Activated CD4-positive, CD25-positive, alpha-beta regulatory T cell treated with anti-CD3 and anti-CD28 coated beads, Interleukin-2, amount 50 U/mL, for 72 hours (primary cell): ENCODE results near the gene DNAJC22.
"Not testable (repeated sequence)": the region's sequence is repeated elsewhere in the genome, so short reads cannot be mapped to it uniquely, and the experiment has no call there.

Experiments used
- DNase-seq: peaks from one replicate; pipeline ENCODE4 v3.0.0; 2021

DNAJC22 gene

DNA sequence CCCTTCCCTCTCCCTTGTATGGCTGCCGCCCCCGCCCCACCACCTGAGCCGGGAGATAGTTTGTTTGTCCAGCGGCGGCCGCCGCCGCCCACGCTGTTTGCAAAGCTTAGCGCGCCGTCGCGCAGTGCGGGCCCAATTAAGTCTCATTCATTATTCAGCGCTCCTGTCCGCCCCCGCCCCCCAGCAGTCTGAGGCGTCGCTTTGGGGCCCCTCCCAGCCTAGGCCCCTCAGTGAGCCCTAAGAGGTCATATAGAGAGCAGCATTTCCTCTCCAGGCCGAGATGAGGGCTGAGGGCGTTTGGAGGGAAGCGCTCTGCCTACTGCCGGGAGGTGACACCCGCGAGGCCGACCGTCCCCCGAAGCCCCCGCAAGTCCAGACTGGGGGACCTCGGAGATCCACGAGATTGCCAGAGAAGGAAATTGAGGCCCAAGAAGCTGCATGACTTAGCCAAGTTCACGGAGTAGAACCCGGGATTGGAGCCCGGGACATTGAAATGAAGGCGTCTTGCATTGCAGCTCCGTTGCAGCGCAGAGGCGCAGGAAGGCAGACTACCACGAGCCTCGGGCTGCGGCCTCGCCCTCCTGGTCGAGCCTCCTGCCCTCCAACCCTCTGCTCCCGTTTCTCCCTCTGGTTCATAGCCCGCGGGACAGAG is at the start of gene DNAJC22:
Gene DNAJC22, plus strand, starts transcription at position 230 of the 652 bp plus-strand sequence. CDS start 1,985 bp downstream, outside the sequence.
- DNase-seq = no peak

DNA sequence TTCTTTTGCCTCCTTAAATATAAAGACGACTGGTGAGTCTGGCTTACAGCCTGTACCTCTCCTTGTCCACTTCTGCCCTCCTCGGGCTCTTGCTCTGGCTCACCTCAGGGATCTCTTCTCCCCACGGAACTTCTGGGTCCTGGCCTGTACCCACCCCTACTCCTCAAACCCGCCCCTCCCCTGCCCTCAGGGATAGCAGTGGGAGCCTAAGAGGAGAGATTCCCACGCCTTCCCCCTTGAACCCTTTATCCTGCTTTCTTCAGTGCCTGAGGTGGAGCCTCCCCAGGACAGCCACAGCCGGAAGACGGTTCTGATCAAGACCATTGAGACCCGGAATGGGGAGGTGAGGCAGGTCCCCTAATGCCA is 49.0 kb upstream of the DNAJC22 start:
- DNase-seq = no peak

DNA sequence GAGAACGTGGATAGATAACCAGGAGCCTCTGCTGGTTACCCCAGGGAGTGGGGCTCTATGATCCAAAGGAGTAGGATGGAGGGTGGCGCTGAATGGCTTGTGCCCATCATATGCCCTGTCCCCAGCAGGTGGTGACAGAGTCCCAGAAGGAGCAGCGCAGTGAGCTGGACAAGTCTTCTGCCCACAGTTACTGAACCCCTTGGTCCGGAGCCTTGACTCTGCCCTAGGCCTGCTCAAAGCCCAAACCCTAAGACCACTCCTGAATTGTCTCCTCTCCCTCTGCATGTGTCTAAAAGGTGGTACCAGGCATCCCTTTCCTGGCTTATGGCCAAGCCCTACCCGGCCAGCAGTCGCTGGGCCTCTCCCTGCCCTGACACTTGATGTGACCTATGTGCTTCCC is 48.5 kb upstream of the DNAJC22 start:
- DNase-seq = no peak

DNA sequence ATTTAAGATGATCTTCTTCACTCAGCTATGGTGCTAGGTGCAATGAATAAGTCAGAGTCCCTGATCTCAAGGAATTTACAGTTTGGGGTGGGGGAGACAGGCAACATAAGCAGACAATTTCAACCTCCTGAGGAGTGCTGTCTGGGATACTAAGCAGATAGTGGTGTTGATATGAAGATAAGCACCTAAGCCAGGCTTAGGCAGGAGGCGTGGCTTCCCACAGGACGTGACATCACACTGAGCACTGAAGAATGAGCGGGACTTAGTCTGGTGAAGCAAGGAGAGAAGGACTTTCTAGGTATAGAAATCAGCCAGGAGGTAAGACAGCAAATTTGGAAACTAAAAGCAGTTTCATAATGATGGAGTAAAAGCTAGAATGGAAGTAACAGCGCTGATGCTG is 44.9 kb upstream of the DNAJC22 start:
- DNase-seq = no peak

DNA sequence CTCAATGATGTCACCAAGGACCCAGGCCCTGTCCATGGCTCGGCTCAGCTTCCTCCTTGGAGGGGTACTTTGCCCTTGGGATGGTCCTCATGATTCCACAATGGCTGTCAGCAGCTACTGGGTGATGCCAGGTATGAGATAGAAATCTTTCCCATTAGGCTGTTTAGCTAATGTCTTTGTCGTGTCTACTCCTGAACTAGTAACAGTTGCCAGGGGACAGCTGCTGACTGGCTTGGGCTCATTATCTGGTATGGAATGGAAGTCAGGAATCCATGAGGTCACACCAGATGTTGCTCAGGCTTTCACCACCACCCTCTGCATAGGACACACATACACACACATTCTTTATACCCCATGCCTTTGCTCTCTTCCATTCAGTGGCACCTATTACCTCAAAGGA is 42.5 kb upstream of the DNAJC22 start:
- DNase-seq = no peak

DNA sequence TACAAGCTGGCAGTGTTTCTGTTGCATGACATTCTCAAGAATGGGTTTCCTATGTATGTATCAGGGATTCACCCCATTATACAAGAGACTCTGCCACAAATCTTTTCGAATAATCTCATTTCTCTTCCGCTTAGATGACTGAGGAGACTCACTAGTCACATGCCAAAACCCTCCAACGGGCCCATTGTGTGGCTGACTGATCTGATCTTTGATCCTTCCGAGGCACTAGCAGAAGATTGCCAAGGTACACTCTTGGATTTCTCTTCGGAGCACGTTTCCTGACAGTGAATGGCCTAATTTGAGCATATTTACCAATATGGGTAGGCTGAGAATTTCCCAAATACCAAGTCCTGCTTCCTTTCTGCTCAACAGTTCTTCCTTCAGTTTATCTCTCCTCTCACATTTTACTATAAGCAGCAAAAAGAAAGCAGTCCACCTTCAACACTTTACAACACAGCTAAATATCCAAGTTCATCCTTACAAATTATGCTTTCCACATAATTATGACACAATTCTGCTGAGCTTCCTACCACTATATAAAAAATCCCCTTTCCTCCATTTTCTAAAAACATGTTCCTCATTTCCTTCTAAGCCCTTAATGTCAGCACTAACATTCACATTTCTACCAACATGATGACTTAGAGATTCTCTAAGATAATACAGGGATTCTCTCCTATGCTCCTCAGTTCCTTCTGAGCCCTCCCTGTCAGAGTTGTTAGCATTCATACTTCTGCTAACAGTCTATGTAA is 40.8 kb upstream of the DNAJC22 start:
- no peak for DNase-seq

DNA sequence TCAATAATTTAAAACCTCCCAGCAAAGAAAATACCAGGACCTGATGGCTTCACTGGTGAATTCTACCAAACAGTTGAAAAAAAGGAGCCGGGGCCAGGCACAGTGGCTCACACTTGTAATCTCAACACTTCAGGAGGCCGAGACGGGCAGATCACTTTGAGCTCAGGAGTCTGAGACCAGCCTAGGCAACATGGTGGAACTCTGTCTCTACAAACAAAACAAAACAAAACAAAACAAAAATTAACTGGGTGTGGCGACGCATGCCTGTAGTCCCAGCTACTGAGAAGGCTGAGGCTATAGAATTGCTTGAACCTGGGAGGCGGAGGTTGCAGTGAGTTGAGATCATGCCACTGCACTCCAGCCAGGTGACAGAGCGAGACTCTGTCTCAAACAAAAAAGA is 37.3 kb upstream of the DNAJC22 start:
- DNase-seq = no peak

DNA sequence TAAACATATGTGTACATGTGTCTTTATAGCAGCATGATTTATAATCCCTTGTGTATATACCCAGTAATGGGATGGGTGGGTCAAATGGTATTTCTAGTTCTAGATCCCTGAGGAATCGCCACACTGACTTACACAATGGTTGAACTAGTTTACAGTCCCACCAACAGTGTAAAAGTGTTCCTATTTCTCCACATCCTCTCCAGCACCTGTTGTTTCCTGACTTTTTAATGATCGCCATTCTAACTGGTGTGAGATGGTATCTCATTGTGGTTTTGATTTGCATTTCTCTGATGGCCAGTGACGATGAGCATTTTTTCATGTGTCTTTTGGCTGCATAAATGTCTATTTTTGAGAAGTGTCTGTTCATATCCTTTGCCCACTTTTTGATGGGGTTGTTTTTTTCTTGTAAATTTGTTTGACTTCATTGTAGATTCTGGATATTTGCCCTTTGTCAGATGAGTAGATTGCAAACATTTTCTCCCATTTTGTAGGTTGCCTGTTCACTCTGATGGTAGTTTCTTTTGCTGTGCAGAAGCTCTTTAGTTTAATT is 36.2 kb upstream of the DNAJC22 start:
- not testable (repeated sequence) for DNase-seq

DNA sequence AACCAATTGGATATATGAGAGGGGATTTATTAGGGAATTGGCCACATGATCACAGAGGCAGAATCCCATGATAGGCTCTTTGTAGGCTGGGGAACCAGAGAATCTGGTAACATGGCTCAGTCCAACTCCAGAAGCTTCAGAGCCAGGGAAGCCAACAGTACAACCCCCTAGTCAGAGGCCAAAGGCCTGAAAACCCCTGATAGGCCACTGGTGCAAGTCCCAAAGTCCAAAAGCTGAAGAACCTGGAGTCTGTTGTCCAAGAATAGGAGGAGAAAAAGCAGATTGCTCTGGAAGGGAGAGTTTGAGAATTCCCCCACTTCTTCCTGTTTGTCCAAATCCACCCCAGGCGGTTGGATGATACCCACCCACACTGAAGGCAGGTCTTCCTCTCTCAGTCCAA is 31.9 kb upstream of the DNAJC22 start:
- no peak for DNase-seq

DNA sequence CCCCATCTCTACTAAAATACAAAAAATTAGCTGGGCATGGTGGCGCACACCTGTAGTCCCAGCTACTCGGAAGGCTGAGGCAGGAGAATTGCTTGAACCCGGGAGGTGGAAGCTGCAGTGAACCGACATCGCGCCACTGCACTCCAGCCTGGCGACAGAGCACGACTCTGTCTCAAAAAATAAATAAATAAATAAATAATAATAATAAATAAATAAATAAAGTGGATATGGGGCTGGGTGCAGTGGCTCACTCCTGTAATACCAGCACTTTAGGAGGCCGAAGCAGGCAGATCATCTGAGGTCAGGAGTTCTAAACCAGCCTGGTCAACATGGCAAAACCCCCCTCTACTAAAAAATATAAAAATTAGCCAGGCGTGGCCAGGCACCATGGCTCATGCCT is 29.6 kb upstream of the DNAJC22 start:
- DNase-seq = not testable (repeated sequence)

DNA sequence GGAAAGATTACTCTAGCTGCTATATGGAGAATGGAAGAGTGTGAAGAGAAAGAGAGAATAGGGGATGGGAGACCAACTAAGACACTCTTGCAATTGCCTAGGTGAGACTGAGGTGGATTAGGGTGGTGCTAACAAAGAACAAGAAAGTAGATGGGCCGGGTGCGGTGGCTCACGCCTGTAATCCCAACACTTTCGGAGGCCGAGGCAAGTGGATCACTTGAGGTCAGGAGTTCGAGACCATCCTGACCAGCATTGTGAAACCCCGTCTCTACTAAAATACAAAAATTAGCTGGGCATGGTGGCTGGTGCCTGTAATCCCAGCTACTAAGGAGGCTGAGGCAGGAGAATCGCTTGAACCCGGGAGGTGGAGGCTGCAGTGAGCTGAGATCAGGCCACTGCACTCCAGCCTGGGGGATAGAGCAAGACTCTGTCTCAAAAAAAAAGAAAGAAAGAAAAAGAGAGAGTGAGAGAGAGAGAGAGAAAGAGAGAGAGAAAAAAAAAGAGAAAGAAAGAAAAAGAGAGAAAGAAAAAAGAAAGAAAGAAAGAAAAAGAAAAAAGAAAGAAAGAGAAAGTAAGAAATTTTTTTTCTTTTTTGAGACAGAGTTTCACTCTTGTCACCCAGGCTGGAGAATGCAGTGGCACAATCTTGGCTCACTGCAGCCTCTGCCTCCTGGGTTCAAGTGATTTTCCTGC is 26.1 kb upstream of the DNAJC22 start:
- not testable (repeated sequence) for DNase-seq

DNA sequence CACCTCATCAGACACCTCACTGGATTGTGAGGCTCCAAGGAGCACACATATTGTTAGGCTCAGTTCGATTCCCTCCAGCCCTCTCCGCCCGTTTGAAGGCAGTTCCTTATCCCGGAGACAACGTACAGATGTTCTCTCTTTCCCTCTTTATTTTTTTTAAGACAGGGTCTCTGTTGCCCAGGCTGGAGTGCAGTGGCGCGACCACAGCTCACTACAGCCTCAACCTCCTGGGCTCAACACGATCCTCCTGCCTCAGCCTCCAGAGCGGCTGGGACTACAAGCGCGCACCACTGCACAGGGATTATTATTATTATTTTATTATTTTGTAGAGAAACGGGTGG is 24.4 kb upstream of the DNAJC22 start:
- no peak for DNase-seq

DNA sequence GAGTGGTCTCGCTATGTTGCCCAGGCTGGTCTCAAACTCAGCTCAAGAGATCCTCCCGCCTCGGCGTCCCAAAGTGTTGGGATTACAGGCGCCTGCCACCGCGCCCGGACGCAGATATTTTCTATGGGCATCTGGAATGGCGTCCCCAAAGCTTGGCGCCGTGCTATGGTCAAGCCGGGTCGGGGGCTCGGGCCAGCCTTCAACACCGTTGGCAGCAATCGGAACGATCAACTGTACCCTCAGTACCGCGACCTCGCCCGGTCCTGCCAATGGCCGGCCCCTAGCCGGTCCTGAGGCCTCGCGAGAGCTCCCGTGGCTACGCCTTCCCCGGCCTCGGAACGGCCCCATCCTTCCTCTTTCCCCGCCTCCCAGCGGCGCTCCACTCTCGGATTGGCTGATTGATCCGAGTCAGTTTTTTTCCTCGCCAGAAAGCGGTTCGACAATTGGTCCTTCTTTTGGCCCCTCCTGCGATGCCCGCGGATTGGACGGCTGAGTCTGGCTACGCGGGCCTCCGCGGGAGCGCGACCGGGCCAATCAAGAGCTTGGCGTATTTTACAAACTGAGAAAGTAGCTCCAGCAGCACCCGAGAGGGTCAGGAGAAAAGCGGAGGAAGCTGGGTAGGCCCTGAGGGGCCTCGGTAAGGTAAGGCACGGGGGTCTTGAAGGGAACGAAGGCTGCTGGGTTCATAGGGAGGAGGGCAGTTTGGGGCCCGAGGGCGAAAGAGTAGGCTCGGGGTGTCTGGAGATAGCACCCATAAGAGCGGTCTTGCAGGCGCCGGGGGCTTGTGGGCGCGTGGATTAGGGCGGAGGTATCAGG is 23.8 kb upstream of the DNAJC22 start, which contains the start of gene TROAP:
Gene TROAP, plus strand, starts transcription at position 548 of the 816 bp plus-strand sequence. CDS start 354 bp downstream, outside the sequence.
- peak; percentile 95 for DNase-seq

DNA sequence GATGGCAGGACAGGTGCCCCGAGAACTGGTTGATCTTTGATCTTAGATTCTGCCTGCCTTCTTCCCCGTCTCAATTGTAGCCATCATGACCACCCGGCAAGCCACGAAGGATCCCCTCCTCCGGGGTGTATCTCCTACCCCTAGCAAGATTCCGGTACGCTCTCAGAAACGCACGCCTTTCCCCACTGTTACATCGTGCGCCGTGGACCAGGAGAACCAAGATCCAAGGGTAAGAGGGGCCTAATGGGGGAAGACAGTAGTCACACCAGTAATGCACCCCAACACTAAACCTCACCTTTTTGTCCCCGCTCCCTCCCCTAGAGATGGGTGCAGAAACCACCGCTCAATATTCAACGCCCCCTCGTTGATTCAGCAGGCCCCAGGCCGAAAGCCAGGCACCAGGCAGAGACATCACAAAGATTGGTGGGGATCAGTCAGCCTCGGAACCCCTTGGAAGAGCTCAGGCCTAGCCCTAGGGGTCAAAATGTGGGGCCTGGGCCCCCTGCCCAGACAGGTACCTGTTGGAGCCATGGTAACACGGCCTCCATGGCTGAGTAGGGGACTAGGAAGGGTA is 23.1 kb upstream of the DNAJC22 start:
- DNase-seq = no peak

DNA sequence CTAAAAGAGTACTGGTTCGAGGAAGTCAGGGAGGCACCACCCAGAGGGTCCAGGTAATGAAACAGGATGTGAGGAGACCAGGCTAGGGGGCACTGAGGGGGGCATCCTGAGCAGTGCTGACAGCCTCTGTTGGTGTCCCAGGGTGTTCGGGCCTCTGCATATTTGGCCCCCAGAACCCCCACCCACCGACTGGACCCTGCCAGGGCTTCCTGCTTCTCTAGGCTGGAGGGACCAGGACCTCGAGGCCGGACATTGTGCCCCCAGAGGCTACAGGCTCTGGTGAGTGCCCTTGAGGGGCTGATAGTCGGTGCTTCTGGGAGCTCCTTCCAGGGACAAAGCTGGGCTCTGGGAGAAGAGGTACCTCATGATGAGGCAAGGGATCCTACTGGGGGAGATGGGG is 21.1 kb upstream of the DNAJC22 start:
- DNase-seq = no peak

DNA sequence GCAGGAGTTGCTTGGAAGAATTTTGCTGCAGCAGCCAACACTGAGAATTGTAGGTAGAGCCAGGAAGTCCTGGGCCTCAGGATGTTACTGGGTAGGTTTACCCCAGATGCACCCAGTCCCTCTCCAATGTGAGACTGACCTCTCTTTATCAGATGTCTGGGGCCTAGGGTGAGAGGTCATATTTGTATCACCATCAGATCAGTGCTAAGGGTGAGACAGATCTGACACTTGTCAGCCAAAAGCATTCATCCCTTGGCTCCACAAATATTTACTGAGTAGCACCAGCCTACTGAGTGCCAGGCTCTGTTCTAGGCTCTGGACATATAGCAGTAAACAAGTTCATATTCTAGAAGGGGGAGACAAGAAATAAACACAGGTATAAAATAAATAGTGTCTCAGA is 19.3 kb upstream of the DNAJC22 start:
- no peak for DNase-seq

DNA sequence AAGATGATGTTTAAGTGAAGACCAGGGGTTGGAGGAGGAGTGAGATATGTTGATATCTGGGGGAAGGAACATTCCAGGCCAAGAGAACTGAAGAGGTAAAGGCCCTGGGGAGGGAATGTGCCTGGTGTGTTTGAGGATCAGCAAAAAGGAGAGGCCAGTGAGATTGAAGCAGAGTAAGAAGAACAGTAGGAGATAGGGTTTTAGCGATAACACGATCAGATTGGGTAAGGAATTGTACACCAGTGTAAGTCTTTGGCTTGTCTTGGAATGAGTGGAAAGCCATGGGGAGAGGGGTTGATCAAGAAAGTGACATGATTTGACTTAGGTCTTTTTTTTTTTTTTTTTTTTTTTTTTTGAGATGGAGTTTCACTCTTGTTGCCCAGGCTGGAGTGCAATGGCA is 18.8 kb upstream of the DNAJC22 start:
- DNase-seq = no peak

DNA sequence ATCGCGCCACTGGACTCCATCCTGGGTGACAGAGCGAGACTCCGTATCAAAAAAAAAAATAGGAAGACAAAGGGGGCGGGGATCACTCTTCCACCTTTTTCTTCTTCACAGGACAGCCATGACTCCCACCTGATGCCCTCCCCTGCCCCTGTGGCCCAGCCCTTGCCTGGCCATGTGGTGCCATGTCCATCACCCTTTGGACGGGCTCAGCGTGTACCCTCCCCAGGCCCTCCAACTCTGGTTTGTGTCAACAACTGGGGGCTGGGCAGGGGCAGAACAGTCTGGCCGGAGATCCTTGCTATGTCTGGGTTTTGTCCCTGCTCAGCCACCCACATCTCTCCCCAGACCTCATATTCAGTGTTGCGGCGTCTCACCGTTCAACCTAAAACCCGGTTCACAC is 17.9 kb upstream of the DNAJC22 start:
- DNase-seq = no peak

DNA sequence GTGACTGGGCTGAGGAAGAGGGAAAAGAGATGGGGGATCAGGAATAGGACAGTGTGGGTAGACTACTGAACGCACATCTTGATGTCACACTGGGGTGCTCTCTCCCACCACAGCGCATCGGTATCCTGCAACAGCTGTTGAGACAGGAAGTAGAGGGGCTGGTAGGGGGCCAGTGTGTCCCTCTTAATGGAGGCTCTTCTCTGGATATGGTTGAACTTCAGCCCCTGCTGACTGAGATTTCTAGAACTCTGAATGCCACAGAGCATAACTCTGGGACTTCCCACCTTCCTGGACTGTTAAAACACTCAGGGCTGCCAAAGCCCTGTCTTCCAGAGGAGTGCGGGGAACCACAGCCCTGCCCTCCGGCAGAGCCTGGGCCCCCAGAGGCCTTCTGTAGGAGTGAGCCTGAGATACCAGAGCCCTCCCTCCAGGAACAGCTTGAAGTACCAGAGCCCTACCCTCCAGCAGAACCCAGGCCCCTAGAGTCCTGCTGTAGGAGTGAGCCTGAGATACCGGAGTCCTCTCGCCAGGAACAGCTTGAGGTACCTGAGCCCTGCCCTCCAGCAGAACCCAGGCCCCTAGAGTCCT is 16.6 kb upstream of the DNAJC22 start:
- no peak for DNase-seq

DNA sequence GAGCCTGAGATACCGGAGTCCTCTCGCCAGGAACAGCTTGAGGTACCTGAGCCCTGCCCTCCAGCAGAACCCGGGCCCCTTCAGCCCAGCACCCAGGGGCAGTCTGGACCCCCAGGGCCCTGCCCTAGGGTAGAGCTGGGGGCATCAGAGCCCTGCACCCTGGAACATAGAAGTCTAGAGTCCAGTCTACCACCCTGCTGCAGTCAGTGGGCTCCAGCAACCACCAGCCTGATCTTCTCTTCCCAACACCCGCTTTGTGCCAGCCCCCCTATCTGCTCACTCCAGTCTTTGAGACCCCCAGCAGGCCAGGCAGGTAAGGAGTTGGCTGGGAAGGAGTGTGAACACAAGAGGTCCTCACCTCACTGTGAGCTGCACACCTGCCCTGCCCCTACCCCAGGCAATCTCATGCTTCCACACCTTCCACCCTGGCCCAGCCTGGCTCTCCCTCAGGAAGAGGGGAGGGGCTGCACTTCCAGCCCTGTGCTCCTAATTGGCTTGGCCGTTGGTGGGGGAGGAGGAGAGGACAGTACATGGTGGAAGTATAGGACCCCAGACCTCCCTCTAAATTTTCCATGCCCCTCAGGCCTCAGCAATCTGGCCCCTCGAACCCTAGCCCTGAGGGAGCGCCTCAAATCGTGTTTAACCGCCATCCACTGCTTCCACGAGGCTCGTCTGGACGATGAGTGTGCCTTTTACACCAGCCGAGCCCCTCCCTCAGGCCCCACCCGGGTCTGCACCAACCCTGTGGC is 15.9 kb upstream of the DNAJC22 start:
- DNase-seq = no peak
